ENCODE results near the gene CDIP1. TPM values are rescaled to one million over a fixed set of nuclear protein-coding genes. Genes with fewer than 3 reads are reported as not detected.
A peak's percentile ranks its signal among the peaks of the same experiment; 100 is the strongest.

The CDIP1 gene
- total and polyA plus RNA-seq, 8 donors: 13.6 to 24.4 (median 18.9) TPM

- peaks cover 0 to 10% (median 0%) of the 10 kb centered on the region in 3 donors for H3K4me1 ChIP-seq
- H3K4me3 ChIP-seq: no peak overlapping the region
- WGBS, 2 donors: 93 to 100% methylated on average over 7 of the region's 7 CpGs
- no peak for FAIRE-seq
- intact Hi-C loops (cut with DNase I): loop anchor here in 2 of 3 donors (5.0 to 10.0 kb wide), 3 partner anchors 33 to 71 kb away; no protein-coding TSS in a partner anchor
- no peaks in the 10 kb centered on the region for H3K27me3 ChIP-seq
- H3K9me3 ChIP-seq: no peaks in the 10 kb centered on the region
- no peak for TF ChIP-seq CTCF (IDR thresholded peaks at IDR 0.05)
- DNase-seq: peak in 1 of 6 donors; percentile 17
- no peak for ATAC-seq
- peaks cover 3 to 25% (median 5%) of the 10 kb centered on the region in 3 donors for H3K36me3 ChIP-seq
- no peak overlapping the region for H3K27ac ChIP-seq
Observed at GRCh38 chr16:4513881-4514280, 24.7 kb downstream of the CDIP1 start.

GRCh38 chr16:4513086-4513860 lies 25.3 kb downstream of the CDIP1 start:
- no peaks in the 10 kb centered on the region for H3K27me3 ChIP-seq
- no peak for TF ChIP-seq CTCF (IDR thresholded peaks at IDR 0.05)
- peaks cover 0 to 10% (median 0%) of the 10 kb centered on the region in 3 donors for H3K4me1 ChIP-seq
- H3K9me3 ChIP-seq: no peaks in the 10 kb centered on the region
- intact Hi-C loops (cut with DNase I): loop anchor here in 2 of 3 donors (5.0 to 10.0 kb wide), 3 partner anchors 34 to 72 kb away; no protein-coding TSS in a partner anchor
- H3K27ac ChIP-seq: no peak overlapping the region
- ATAC-seq (peak in 1 of 4 donors; percentile 1), DNase-seq (peak in 2 of 6 donors; percentile 44 to 72), FAIRE-seq (no peak)
- no peak overlapping the region for H3K4me3 ChIP-seq
- 79% methylated on average over 19 of the region's 19 CpGs for WGBS, 2 donors
- peaks cover 3 to 29% (median 9%) of the 10 kb centered on the region in 3 donors for H3K36me3 ChIP-seq

GRCh38 chr16:4512473-4512872 lies 26.1 kb downstream of the CDIP1 start:
- peaks cover 0 to 10% (median 0%) of the 10 kb centered on the region in 3 donors for H3K4me1 ChIP-seq
- H3K27ac ChIP-seq: no peak overlapping the region
- no peak for FAIRE-seq
- DNase-seq: no peak
- H3K27me3 ChIP-seq: no peaks in the 10 kb centered on the region
- 91 to 93% methylated on average over 10 of the region's 10 CpGs for WGBS, 2 donors
- no peak overlapping the region for H3K4me3 ChIP-seq
- intact Hi-C loops (cut with DNase I): loop anchor here in 2 of 3 donors (5.0 to 10.0 kb wide), 3 partner anchors 35 to 72 kb away; no protein-coding TSS in a partner anchor
- ATAC-seq: no peak
- peaks cover 3 to 37% (median 13%) of the 10 kb centered on the region in 3 donors for H3K36me3 ChIP-seq
- TF ChIP-seq CTCF (IDR thresholded peaks at IDR 0.05): no peak
- no peaks in the 10 kb centered on the region for H3K9me3 ChIP-seq

GRCh38 chr16:4511441-4512082 lies 27.0 kb downstream of the CDIP1 start:
- FAIRE-seq (no peak), ATAC-seq (peak; percentile 71 to 85 (median 82)), DNase-seq (peak; percentile 62 to 87 (median 75))
- Histone ChIP-seq H3K4me3 (no peak overlapping the region), H3K36me3 (peaks cover 3 to 39% (median 13%) of the 10 kb centered on the region in 3 donors), H3K9me3 (no peaks in the 10 kb centered on the region), H3K4me1 (peaks cover 0 to 10% (median 0%) of the 10 kb centered on the region in 3 donors), H3K27me3 (no peaks in the 10 kb centered on the region), H3K27ac (peak overlapping the region in 1 of 4 donors; percentile 19)
- 53 to 61% methylated on average over 9 of the region's 9 CpGs for WGBS, 2 donors
- intact Hi-C loops (cut with DNase I): loop anchor here in 2 of 3 donors (5.0 to 10.0 kb wide), 3 partner anchors 36 to 73 kb away; no protein-coding TSS in a partner anchor
- peak; percentile 32 to 49 (median 40) for TF ChIP-seq CTCF (IDR thresholded peaks at IDR 0.05)

Data from pancreas (tissue), 10 donors.